ENCODE data around the gene DOHH.

The DOHH gene

GRCh38 chr19:3476830-3477229 is 23.6 kb downstream of the DOHH start:
- no peak for DNase-seq

- no peak for DNase-seq
These were observed 25.0 kb downstream of the DOHH start for GRCh38 chr19:3475449-3475848.

GRCh38 chr19:3474614-3475013 is 25.9 kb downstream of the DOHH start:
- no peak for DNase-seq

DNA sequence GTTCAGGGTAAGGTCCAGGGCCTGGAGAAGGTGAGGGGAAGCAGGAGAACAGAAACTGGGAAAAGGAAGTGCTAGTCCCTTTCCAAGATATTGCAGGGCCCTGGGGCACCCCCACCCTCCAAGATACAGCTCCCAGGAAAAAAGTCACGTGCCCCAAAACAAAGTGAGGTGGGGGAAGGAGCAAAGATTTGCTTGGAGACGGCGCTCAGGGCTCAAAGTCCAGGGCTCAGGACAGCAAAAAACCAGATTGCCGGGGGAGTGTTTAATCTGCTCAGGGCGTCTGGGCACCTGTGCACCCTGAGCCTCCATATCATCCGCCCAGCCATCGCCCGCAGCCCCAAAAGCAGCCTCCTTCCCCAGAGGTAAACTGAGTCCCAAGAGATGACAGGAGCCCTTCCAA is 26.5 kb downstream of the DOHH start:
- no peak for DNase-seq

DNA sequence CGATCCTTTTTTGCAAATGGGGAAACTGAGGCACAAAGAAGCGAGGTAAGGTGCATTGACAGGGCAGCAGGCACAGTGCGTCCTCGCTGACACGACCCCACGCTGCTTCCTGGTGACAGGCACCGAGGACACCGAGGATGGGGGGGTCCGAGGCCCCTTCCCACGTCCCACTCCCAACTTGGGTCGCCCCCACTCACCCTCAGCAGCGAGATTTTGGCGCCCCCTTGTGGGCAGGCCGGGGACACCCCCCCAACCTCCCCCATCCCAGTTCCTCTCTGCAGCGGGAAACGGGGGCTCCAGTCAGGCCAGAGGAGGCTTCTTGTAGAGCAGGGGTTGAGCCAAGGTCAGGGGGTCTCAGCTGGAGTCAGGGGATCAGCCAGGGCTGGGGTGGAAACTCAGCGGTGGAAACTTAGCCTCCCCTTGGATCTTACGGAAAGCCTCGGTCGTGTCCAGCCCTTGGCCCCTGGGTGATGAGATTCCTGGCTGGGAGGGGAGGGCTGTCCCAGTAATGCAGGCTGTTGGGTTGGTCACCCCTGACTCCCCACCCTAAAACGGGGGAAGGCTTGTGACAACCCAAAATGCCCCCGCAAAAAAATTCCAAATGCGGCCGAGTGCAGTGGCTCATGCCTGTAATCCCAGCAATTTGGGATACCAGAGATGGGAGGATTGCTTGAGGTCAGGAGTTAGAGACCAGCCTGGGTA is 28.4 kb downstream of the DOHH start:
- no peak for DNase-seq

- DNase-seq = no peak
These were observed 29.9 kb downstream of the DOHH start for GRCh38 chr19:3470500-3471128.

GRCh38 chr19:3469638-3470499 is 30.6 kb downstream of the DOHH start:
- DNase-seq = no peak

GRCh38 chr19:3468211-3468610 is 32.3 kb downstream of the DOHH start:
- no peak for DNase-seq

- no peak for DNase-seq
These were observed 32.9 kb downstream of the DOHH start for GRCh38 chr19:3467437-3468198.

DNA sequence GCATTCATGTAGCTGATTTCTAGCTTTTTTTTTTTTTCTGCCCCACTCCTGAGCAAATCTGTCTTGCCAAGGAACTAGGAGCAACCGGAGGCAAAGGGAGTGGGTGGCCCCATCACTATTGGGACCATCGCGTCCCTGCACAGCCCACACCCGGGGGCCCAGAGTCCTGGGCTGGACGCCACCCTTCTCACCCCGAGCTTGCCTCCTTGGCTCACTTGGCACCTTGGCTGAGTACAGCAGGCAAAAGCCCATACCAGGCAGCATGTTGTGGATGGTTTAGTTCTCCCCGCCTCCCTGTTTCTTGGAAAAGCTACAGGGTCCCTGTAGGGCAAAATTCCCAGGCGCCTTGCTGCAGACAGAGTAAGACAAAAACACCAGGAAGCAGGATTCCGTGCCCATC is 33.8 kb downstream of the DOHH start:
- DNase-seq = no peak

GRCh38 chr19:3465552-3465951 is 34.9 kb downstream of the DOHH start:
- DNase-seq = no peak

DNA sequence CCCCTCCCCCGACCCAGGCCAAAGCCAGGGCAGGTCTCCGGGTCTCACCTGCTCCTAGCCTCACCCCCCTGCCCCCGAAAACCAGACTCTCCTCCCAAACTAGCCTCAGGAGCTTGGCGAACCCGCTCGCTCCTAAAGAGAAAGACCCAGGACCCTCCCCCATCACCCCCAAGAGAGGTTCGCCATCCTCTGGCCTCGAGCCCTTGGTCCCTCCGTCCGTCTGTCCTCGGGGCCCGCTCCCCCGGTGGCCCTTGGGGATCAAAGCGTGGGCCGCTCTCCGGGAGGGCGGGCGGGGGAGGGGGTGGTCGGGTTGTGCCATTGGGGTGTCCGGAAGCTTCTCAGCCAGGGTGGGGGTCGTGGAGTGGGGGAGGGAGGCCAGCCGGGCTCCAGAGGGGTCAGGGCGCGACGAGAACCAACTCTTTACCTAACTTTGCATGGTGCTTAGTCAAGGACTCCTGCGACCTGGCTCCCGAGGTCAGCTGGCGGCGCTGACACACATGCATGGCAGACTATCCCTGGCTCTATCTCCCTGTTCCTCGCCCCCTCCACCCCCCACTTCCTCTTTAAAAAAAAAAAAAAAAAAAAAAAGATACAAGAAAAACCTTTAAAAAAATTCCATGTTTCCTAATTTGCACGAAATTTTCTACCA is 35.8 kb downstream of the DOHH start:
- DNase-seq = no peak

DNA sequence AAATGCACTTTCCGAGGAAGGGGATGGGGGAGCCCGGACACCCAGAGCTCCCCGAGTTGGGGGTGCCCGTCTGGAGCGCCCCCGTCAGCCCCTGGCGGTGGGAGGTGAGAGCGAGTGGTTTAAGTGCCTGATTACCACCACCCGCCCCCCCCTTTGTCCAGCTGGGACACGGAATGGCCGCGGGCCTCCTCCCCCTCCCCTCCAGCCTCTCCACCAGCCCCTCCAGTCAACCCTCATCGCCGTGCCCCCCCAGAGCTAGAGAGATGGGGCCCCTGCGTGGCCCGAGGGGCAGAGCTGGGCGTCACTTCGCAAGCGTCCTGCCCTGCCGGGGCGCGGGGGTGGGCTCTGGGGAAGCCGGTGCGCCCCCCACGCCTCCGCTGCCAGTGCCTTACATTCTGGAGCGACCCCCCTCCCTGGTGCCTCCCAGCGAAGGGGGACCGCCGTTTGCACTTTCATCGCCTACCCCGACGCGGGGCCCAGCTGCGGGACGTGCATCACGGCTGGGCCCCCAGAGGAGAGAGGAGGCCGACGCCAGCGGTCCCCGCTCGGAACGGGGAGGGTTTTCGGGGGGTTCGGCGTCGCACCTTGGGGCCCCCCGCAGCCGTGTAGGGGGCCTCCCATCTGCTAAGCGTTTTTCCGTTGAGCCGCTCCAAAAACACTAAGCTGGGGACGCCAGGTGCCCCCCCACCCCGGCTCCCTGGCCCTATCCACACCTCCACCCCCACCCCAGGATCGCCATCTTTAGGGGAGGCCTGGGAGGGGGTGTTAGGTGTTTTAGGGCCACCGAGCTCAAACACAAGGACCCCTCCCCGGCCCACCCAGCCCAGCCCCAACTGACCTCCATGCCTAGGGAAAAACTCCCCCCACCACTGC is 36.5 kb downstream of the DOHH start:
- no peak for DNase-seq

- DNase-seq = no peak
These were observed 37.3 kb downstream of the DOHH start for GRCh38 chr19:3462991-3463713.

- DNase-seq = no peak
These were observed 40.4 kb downstream of the DOHH start for GRCh38 chr19:3459965-3460582.

DNA sequence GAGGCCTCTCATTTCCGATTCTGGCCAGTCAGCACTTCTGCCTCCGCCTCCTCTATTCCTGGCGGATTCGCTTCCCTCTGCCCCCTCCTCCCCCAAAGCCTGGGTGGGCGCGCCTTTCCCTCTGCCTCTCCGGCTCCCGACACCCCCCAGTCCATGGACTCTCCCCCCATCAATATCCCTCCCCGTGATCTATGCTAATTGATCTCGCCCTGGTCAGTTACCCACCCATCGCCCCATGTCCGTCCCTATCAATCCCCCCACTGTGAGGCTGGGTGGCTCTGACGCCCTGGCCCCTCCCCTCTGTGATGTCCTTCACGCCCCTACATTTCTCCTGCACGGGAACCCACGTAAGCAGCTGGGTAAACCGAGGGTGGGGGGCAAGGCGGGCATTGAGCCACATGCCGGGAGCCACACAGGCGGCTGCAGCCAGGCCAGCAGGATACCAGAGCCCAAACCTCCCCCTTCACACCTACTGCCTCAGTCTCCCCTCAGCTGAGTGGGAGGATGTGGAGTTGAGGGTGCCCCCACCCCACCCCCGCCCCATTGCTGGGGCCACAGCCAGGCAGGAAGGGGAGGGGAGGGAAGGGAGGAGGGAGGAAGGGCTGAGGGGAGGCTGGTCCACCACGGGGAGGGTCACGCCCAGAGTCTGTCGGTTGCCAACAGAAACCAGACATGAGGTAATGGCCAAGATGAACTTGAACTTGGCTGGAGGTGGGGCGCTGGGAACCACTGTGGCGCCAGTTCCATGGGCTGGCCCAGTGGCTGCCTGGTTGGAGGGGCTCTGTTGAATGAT is 41.2 kb downstream of the DOHH start:
- peak in 1 of 2 experiments; percentile 17 for DNase-seq

GRCh38 chr19:3458229-3459088 is 42.0 kb downstream of the DOHH start:
- DNase-seq = no peak

DNA sequence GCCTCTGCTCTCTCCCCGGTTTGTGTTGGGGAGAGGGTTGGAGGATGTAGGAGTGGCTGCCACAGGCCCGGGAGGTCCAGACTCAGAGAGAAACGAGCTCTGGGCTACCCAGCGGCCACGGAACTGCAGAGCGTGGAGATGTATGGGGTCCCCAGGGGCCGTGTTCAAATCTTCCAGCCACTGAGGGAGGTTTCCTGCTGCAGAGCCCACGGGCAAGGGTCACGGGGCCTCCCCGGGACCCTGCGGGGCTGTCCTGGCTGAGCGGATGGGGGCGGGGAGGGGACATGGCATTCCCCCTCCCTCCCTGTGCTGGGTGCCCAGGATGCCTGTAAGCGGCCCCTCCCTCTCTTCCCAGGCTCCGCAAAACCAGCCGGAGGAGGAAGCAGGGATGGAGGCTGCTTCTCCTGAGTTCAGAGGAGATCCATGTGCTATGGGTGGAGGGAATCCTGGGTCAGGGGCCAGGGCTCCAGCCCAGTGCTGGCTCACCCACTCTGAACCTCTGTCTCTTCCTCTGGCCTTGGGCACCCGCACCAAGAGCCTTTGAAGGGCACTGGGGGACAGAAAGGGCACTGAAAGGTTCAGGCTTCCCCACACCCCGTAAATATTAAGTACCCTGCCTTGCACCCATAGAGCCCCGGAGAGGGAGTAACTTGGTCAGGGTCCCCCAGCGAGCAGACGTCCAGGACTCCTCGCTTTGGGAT is 42.8 kb downstream of the DOHH start:
- DNase-seq = no peak

Measured in SW 1271 (cell line).